Measurements from ENCODE around the gene LAMP1.

- TF ChIP-seq CTCF (conservative IDR thresholded peaks at IDR 0.05; ENCODE audit: low read depth, low read length) (no peak), MXI1 (IDR thresholded peaks at IDR 0.05; ENCODE audit: borderline replicate concordance, low read depth, low read length) (no peak), RFX5 (IDR thresholded peaks at IDR 0.05; ENCODE audit: low read depth, low read length) (no peak), POLR2A (IDR thresholded peaks at IDR 0.05; ENCODE audit: low read depth, low read length) (no peak), RAD21 (IDR thresholded peaks at IDR 0.05; ENCODE audit: low read length) (no peak), ELK1 (IDR thresholded peaks at IDR 0.05; ENCODE audit: borderline replicate concordance, low read depth, low read length) (no peak), NFE2L2 (IDR thresholded peaks at IDR 0.05; ENCODE audit: low read depth, low read length) (no peak), FOS (IDR thresholded peaks at IDR 0.05; ENCODE audit: low read depth, low read length) (no peak), MAZ (IDR thresholded peaks at IDR 0.05; ENCODE audit: borderline replicate concordance, low read depth, low read length) (no peak), CEBPB (IDR thresholded peaks at IDR 0.05; ENCODE audit: low read depth, low read length) (no peak), CHD1 (IDR thresholded peaks at IDR 0.05; ENCODE audit: low read depth, low read length) (no peak), RCOR1 (IDR thresholded peaks at IDR 0.05; ENCODE audit: insufficient replicate concordance, low read length) (no peak), SMC3 (IDR thresholded peaks at IDR 0.05; ENCODE audit: low read depth, low read length) (no peak), USF2 (IDR thresholded peaks at IDR 0.05; ENCODE audit: low read depth, low read length) (no peak)
Measured at GRCh38 chr13:113274721-113275120, 22.3 kb upstream of the LAMP1 start.
